Suppressor macrophage treated with lipopolysaccharide for 4 hours (primary cell): ENCODE measurements around the gene HMGXB4.

ENCODE experiments used
- DNase-seq: peaks from one replicate; pipeline ENCODE4 v3.0.0-alpha.2; 2020

HMGXB4 gene

DNA sequence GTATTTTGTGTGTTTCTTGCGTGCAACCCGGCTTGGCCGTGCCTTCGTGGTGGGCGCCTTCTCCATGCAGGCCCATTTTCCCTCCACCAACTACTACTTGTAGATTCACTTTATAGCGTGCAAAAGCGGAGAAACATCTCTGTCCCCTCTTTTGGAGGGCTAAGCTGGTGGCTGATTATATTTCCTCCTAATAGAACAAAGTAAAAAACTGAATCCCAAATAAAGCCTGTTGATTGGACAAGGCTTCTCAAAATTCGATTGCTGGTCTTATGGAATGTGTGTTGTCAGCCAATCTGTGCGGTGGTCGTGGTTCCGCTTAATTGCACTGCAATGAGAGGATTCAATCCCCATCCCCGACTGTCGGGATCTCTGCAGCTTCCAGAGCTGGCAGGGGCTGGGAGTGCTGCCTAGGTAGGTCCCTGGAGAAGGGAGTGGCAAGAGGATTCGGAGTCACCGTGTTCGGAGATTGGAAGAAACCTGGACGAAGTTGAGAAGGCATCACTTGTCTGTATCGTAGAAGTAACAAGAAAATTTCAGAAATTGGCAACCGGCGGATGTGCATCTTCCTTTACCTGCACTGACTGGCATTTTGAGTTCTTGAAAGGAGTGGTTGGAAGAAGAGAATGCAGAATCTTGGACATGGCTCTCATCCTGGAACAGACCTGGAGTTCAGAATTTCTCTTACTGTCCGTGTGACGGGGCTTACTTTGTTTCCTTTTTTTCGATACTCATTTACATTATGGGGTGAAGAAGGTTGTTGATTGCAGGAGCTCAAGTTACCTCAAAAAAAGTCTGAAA is 1.1 kb downstream of the HMGXB4 start:
- no peak for DNase-seq

DNA sequence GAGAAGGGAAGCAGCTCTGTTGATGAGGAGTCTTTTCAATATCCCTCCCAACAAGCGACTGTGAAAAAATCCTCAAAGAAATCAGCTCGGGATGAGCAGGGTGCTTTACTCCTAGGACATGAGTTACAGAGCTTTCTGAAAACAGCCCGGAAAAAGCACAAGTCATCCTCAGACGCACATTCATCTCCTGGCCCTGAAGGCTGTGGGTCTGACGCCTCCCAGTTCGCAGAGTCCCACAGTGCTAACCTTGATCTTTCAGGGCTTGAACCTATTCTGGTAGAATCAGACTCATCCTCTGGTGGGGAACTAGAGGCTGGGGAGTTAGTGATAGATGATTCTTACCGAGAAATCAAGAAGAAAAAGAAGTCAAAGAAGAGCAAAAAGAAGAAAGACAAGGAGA is 7.7 kb downstream of the HMGXB4 start:
- DNase-seq = no peak

DNA sequence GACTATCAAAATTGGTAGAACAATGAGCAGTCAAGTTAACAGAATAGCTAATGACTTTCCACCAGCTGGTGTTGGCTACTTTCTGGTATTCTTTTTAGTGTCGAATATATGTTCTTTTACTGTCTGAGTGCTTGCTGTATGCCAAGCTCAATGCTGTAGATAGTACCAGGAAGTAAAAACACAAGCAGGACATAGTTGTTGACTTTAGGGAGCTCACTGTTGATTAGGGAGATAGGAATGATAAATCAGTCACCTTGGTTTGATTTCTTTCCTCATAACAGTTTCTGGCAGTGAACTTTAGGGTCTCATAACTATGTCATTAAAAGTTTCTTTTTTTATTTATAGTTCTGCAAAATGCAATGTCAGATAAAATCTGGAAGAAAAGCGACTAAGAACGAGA is 9.0 kb downstream of the HMGXB4 start:
- no peak for DNase-seq

DNA sequence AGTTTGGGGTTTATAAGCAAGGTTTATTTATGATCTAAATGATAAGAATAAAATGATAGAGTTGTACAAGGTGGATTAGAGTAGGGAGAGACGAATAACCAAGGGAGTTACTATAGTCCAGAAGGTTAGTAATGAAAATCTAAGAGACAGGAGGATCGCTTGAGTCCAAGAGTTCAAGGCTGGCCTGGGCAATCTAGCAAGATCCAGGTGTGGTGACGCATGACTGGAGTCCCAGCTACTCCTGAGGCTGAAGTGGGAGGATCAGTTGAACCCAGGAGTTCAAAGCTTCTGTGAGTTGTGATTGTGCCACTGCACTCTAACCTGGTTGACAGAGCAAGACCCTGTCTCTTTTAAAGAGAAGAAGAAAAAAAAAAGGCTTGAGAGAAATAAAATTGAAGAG is 12.3 kb downstream of the HMGXB4 start:
- no peak for DNase-seq

DNA sequence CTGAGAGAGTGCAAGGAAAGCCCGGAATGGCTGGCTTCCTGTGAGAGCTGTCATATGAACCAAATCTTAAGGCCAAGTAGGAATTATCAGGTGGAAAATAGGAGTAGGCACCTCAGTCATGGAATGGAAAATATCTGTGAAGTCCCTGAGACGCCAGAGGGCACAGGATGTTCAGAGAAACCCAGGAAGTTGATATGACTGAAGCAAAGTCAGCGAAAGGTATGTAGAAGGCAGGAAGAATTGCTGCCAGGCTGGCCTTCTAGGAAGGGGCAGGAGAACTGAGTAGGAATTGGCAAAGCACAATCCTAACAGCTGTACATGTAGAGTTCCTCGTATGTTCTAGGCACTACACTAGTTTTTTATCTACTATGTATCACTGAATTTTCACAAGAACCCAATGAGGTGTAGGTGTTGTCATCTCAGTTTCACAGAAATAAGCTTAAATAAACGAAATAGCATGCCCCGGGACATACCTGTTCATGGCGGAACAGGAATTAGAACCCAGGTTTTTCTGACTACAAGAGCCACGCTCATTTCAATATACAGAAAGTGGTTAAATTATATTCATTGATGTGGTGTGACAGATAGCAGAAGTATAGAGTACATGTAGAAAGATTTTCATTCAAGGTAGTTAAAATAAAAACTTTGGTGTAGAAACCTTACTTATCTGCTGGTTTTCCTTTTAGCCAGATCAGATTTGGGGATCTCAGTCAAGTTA is 17.0 kb downstream of the HMGXB4 start:
- no peak for DNase-seq

DNA sequence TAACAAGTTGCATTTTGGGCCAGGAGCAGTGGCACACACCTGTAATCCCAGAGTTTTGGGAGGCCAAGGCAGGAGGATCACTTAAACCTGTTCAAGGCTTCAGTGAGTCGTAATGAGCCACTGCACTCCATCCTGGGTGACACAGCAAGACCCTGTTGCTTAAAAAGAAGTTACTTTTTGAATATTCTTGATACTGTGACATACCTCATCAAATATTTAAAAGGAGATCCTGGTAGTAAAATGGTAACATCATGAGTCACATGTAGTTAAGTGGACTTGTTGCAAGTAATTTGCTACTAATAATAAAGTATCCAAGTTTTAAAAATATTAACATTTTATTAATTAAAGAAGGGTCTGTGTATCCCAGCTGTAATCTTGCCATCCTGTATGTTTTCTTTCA is 18.3 kb downstream of the HMGXB4 start:
- DNase-seq = no peak

DNA sequence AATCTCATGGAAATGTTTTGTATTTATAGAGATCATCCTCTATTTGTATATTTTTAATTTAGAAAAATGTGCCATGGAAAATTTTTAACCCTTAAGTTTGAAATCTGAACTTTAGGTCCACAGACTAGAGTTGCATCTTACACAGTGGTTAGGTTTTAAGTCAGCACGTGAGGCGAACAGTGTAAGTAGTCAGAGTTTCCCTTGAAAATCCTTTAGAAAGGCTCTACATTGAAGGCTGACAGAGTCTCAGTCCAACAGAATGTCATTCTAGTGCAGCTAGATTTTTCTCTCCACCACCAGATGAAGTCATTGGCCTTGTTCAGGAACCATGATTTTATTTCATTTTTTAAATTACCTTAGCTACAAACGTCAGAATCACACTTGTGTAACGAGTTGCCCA is 18.7 kb downstream of the HMGXB4 start:
- DNase-seq = no peak

DNA sequence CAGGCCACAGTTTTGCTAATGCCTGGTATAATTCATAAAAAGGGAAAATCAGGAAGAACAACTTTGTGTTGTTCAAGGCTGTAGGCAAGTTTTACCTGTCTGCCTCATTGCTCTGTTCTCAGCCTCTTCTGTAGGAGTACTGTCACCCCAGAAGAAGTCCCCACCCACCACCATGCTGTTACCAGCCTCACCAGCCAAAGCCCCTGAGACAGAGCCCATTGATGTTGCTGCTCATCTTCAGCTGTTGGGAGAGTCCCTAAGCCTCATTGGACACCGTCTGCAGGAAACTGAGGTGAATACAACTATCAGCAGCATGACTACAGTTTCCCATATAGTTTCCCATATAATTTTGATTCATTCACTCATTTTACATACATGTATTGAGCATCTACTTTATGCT is 30.8 kb downstream of the HMGXB4 start:
- DNase-seq = no peak

DNA sequence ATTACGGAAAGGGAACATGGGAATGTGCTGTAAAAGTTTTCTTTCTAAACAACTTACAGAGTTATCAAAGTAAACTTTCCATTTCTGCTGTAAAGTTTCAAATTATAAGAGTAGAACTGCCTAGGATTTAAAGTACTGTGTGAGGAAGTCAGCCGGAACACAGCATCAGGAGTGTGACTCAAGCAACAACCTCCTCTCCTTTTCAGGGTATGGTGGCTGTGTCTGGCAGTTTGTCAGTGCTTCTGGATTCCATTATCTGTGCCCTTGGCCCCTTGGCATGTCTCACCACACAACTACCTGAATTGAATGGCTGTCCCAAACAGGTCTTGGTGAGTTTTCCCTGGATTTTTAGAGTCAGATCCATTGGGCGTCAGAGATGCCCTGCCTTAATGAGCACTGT is 35.5 kb downstream of the HMGXB4 start:
- no peak for DNase-seq

DNA sequence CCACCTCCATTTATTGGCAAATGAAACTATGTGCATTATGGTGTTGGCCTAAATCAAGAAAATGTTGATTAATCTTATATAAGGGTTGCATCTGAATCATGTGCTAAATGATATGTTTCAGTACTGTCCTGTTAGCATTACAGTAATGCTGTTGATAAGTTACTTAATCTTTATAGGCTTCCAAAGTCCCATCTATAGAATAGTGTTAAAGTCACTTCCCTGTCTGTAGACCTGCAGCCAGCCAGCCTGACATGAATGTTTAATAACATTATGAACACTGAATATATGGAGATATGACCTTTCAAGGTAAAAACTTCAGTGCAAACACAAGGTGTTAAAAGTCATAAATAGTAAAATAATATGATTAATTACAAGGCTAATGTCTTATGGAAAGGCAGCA is 38.8 kb downstream of the HMGXB4 start:
- no peak for DNase-seq

DNA sequence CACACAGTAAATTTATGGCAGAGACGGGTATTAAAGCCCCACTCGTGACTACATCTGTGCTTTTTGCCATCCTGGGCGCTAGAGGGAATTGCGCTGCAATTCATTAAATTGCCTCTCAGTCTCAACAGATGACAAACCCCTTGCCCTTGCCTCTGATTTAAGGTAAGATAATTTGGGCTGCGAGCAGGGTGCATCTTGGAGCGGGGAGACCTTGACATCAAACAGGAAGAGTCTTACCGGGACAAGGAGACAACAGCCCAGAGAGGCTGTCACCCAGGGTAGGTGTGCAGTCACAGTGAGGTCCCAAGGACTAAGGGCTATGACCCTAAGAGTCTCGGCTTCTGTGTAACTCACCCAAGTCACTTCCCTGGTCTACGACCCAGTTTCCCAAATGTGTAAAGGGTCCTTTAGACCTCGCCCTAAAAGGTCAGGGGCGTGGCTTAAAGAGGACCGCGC is 42.0 kb downstream of the HMGXB4 start:
- DNase-seq = peak; percentile 33

DNA sequence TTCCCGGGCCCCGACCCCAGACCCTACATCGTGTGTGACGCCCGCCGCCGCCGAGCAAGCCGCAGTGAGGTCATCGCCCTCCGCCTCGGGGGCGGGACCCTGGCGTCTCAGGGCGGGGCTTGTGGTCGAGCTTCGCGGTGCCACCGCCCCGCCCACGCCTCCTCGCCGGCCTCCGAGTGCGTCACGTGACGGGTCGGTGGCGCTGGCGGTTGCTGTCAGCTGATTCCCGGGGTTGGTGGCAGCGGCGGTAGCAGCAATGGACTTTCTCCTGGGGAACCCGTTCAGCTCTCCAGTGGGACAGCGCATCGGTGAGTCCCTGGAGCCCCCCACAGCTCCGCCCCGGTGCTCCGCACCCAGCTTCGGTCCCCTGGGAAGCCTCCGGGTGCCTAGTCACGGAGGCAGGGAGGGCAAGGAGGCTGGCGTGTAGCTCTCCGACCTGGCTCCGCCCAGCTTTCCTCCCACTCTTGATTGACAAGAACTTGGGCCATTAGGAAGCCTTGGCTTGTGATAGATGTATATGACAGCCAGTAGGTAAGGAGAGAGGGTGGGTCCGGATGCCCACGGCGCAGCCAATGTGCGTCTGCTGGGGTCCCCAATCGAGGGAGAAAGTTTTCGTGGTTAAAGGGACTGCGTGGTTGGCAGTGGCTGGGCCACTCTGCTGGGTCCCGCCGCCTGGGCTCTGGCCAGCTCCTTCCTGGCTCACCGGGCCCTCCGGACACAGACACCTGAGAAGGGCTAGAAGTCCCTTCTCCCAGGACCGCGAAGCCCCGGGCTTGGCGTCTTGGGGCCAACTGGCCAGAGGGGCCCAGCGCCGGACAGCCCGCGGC is 42.6 kb downstream of the HMGXB4 start, which contains the start of gene TOM1:
TOM1 (plus strand) TSS at position 222 of the 827 bp plus-strand sequence; CDS start at position 257, 35 bp downstream.
- peak; percentile 99 for DNase-seq

DNA sequence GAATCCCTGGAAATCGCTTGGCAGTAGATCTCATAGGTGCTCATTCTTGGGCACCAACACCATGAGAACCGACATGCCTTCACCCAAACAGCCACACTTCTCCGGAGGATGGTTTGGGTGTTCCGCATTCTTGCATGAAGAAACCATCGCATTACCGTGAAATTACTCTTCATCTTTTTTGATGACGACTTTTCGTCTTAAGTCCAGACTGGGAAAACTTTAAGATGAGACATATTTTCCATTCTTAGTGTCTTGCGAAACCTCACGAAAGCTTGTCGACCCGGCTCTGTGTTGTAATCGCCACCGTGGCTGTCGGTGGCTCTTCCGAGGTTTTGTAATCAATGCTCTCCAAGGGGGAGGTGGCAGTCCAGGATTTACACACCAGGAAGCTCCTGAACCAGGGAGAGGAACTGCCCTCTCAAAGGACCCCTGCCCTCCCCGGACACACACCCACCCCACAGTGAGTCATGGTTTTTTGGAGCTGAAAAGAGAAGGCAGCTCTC is 44.1 kb downstream of the HMGXB4 start:
- peak; percentile 99 for DNase-seq

DNA sequence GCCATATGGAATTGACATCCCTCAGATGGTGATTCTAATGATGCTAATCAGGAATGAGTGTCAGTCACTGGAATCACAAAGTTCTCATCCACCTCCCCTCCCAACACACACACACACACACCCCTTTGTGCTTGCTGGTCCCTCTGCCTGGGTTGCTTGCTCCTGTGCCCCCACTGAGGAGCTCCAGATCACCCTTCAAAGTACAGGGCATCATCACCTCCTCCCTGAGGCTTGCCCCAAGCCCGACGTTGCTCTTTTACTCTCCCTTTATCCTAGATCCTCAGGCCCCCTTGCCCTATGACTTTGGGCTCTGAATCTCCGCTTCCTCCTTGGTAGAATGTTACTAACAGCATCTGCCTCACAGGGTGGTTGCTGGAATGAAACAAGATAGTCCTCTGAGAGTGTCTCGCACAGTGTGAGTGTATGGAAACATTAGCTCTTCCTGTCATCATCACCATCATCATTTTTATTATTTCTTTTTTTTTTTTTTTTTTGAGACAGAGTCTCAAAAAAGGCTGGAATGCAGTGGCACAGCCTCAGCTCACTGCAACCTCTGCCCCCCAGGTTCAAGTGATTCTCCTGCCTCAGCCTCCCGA is 45.8 kb downstream of the HMGXB4 start:
- peak; percentile 39 for DNase-seq

DNA sequence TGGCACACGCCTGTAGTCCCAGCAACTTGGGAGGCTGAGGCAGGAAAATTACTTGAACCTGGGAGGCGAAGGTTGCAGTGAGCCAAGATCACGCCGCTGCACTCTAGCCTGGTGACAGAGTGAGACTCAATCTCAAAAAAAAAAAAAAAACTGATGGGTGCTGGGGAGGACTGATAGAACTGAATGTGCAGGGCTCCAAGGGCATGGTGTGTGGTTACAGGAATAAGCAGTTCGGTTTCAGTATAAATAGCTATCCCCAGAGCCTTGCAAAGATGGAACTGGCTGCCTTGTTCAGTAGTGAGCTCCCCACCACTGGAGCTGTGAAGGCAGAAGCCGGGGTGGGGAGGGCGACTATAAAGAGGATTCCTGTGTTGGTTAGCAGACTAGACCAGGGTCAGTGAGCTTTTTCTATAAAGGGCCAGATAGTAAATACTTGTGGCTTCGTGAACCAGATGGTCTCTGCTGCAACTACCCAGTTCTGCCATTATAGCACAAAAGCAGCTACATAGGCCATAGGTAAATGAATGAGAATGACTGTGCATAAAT is 48.3 kb downstream of the HMGXB4 start:
- DNase-seq = no peak

DNA sequence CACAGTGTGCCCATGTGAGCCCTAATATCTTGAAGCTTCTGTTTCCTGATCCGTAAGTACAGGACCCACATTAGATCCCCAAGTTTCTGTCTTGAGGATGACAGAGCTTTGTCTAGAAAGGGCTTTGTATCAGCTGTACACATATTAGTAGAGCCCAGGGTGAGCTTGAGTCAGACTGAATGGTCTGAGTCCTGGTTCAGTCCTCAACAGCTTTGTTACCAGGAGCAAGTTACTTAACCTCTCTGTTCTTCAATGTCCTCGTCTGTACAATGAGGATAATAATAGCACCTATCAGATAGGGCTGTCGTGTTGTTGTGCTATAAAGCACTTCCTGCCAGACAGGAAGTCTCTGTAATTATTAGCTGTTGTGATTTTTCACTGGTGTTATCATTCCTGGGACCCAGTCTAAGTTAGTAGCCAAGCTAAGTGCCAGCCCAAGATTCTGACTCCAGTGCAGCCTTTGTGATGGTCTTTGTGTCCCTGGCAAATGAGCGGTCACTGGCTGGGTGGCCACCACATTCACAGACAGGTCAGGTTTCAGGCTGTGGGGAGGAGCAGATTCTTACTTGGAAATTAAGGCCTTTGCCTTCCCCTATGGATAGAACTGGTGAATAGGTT is 49.2 kb downstream of the HMGXB4 start:
- no peak for DNase-seq

DNA sequence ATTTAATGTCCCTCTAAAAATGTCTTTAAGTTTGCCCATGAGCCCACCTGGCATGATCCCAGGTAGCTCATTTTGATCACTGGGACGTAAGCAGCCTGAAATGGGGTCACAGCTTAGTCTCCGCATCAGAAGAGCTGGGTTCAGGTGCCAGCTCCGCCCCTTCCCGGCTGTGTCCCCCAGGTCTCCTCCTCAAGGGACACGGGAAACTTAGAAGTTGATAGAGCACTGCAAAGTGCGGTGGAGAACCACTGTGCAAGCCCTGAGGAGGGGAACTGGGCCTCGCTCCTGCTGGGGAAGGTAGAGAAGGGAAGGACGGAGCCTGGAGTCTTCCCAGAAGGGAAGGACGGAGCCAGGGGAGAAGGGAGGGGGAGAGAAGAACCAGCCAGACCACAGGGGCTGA is 50.1 kb downstream of the HMGXB4 start:
- DNase-seq = no peak

DNA sequence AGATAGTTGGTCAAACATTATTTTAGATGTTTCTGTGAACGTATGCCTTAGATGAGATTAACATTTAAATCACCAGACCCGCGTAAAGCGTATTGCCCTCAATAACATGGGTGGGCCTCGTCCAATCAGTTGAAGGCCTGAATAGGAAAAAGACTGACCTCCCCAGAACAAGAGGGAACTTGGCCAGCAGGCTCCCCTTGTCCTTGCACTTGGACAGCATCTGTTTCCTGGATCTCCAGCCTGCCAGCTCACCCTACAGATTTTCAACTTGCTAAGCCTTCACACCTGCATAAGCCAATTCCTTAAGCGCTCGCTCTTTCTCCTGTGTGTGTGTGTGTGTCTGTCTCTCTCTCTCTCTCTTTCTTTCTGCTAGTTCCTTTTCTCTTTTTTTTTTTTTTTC is 50.6 kb downstream of the HMGXB4 start:
- no peak for DNase-seq

DNA sequence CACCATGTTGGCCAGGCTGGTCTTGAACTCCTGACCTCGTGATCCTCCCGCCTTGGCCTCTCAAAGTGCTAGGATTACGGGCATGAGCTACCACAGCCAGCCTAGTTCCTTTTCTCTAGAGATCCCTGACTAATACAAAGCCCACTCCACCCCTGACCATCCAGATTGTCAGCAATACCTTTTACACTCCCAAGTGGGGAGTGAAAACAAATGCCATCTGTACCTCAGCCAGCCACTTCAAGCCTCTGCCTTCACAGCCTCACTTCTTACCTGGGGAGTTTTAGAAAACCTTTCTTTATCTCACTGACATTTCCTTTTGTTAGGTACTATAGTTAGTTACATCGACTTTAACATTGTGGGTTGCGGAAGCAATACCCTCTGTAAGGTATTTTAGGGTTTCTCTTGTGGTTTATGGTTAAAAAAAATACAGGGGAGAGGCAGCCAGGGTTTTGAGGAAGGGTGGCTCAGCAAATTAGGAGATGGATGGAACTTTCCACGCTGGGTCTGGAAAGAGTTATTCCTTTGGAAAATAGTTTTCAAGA is 51.3 kb downstream of the HMGXB4 start:
- peak; percentile 27 for DNase-seq

DNA sequence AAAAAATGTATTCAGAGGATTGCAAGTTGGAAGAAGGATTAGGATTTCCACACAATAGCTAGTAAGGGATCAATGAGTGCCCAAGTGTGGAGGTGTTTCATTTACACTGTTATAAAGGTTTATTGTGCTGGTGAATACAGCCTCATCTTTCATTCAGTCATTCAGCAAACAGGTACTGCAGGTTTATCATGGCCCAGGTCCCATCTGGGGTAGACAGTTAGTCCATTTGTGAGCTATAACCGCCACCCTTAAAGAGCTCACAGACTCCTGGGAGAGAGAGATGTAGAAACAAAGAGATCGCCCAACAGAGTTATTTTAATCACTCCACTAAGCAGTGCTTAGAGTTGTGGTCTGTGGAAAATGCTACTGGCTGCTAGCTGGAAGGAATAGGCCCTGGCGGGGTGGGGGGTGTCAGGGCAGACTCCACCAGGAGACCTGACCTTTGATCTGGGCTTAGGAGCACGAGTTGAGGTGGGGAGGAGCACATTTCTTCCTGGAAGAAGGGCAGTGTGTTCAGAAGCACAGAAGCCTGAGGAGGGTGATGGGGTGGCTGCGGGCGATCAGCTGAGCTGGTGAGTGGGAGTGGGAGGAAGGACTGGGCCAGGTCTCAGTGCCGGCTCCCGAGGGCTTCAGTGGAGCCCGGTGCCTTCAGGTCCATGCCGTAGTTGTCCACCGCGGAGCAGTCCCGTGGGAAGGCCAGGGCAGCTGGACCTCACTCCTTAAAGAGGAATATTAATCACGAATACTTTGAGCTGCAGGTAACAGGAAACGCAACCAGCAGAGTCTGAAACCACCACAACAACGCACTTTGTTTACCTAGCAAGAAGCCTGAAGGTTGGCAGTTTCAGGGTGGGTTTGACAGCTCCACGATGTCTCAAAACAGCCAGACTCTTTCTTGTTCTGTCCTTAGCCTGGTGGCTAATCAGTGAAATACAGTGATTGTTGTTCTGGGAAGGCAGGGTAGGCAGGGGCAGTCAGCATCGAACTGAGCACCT is 53.6 kb downstream of the HMGXB4 start:
- no peak for DNase-seq
